ENCODE measurements around the gene KLHL24. TPM values are rescaled to one million over a fixed set of nuclear protein-coding genes. Genes with fewer than 3 reads are reported as not detected.

The KLHL24 gene
- total and polyA plus RNA-seq, 2 of the 4 experiments (the other 2 are of a cell fraction) = 5.7 to 25.6 TPM

DNA sequence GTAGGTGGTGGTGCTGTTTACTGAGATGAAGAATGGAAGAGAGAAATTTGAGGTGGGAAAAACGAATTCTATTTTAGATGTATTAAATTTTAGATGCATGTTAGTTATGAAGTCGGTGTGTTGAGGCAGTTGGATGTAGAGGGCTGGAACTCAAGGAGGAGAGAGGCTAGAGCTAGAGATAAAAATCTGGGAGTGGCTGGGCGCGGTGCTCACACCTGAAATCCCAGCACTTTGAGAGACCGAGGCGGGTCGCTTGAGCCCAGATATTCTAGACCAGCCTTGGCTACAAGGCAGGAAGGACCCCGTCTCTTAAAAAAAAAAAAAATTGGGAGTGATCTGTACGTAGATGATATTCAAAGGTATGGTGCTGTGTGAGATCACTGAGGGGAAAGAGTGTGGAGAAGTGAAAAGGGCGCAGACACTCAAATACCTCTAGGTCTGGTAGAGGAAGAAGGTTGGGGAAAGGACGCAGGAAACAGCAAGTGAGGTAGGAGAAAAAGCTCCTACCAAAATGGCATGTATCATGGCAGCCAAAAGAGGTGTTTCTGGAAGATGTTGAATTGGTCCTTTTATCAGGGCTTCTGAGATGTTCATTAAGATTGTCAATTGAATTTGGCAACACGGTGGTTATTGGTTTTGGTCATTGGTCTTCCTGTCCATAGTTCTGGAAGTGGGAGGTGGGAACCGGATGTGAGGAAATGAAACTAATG is 64.0 kb downstream of the KLHL24 start:
- in situ Hi-C loops (cut with MboI; ENCODE audit: low sequenced_read_pairs) = no loop called here

More for the DNA sequence above, 64.0 kb downstream of the KLHL24 start:
- TF ChIP-seq RFX5 (IDR thresholded peaks at IDR 0.05; ENCODE audit: low read depth, low read length) = no peak
- no peak for TF ChIP-seq BHLHE40 (IDR thresholded peaks at IDR 0.05; ENCODE audit: low read depth, low read length)
- no peak for TF ChIP-seq FOS (IDR thresholded peaks at IDR 0.05; ENCODE audit: low read depth, low read length)
- TF ChIP-seq POLR2A (IDR thresholded peaks at IDR 0.05; ENCODE audit: low read depth, low read length) = no peak
- TF ChIP-seq RCOR1 (IDR thresholded peaks at IDR 0.05; ENCODE audit: insufficient replicate concordance, low read length) = no peak
- TF ChIP-seq, protein P1, sequence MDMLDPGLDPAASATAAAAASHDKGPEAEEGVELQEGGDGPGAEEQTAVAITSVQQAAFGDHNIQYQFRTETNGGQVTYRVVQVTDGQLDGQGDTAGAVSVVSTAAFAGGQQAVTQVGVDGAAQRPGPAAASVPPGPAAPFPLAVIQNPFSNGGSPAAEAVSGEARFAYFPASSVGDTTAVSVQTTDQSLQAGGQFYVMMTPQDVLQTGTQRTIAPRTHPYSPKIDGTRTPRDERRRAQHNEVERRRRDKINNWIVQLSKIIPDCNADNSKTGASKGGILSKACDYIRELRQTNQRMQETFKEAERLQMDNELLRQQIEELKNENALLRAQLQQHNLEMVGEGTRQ (IDR thresholded peaks at IDR 0.05; ENCODE audit: low read depth, low read length) = no peak
- DNase-seq (no peak), ATAC-seq (ENCODE audit: low read depth) (no peak)
- no peak overlapping the region; the same call in 1 of the 2 replicates for H3K18ac ChIP-seq (ENCODE audit: low read depth, low read length)
- no peak overlapping the region for H2AK5ac ChIP-seq (ENCODE audit: low read depth, low read length)
- H2BK15ac ChIP-seq (ENCODE audit: low read depth, low read length) = no peak overlapping the region
- H4K91ac ChIP-seq (ENCODE audit: insufficient read depth, low read depth, low read length) = no peak overlapping the region
- H2AFZ ChIP-seq (replicated peaks; ENCODE audit: low read length, poor library complexity) = no peak overlapping the region
- H3K9me1 ChIP-seq (ENCODE audit: insufficient read depth, low read length) = peaks cover 4% of the 10 kb centered on the region
- WGBS, 2 experiments (ENCODE audit: extremely low coverage in 2 of 2, insufficient read length in 1 of 2) = 34 to 100% methylated on average over 1 to 8 of the region's 13 CpGs
- H2BK120ac ChIP-seq (ENCODE audit: low read depth, low read length) = no peak overlapping the region
- no peaks in the 10 kb centered on the region for H3K27me3 ChIP-seq (ENCODE audit: control insufficient read depth, insufficient read depth, low read length)
- H3K14ac ChIP-seq (replicated peaks; ENCODE audit: low read depth, low read length) = peak overlapping the region; percentile 70
- no peak overlapping the region; a peak in 1 of 4 replicates for H4K8ac ChIP-seq (ENCODE audit: low read depth in 2 of 2, low read length in 2 of 2)
- H3K56ac ChIP-seq (ENCODE audit: extremely low read depth, insufficient read depth, low read length) = peak overlapping the region; percentile 81; the same call in 1 of the 2 replicates
- peaks cover 5 to 49% of the 10 kb centered on the region in 2 experiments; a peak in 3 of 4 replicates for H3K79me1 ChIP-seq (ENCODE audit: low read depth in 1 of 2, low read length in 2 of 2)
- peak overlapping the region; percentile 97 for H2BK5ac ChIP-seq (ENCODE audit: low read depth, low read length, poor library complexity, severe bottlenecking)
- BruUV-seq (replicated peaks) = no TSS peak
- H3K23ac ChIP-seq (ENCODE audit: low read depth, low read length) = peak overlapping the region; percentile 68
- ChIA-PET POLR2A (ENCODE audit: unreplicated experiment) (no interaction called here), CTCF (no interaction called here)
- peaks cover 55% of the 10 kb centered on the region for H4K20me1 ChIP-seq (ENCODE audit: insufficient read depth, low read length)
- peak overlapping the region; percentile 98 for H3K9ac ChIP-seq (ENCODE audit: low read depth, low read length)
- peaks cover 3% of the 10 kb centered on the region; the same call in 1 of the 2 replicates for H3K36me3 ChIP-seq (ENCODE audit: control insufficient read depth, insufficient read depth, low read length)
- no peak overlapping the region for H2BK20ac ChIP-seq (ENCODE audit: low read depth, low read length)
- peak overlapping the region; percentile 80 for H3K4me2 ChIP-seq (ENCODE audit: low read depth, low read length)
- H4K5ac ChIP-seq (ENCODE audit: low read depth, low read length) = no peak overlapping the region
- dilution Hi-C loops (cut with HindIII; ENCODE audit: low sequenced_read_pairs, unreplicated experiment) (no loop called here), intact Hi-C loops (cut with micrococcal nuclease) (loop anchor here (2.0 kb wide), 2 partner anchors 35 to 65 kb away; partner anchors contain the start of gene KLHL24)
- H3K27ac ChIP-seq (ENCODE audit: insufficient read depth, low read length) = no peak overlapping the region
- H3K9me3 ChIP-seq (ENCODE audit: control insufficient read depth, insufficient read depth, low read length) = no peaks in the 10 kb centered on the region
- no peak overlapping the region for H3K4ac ChIP-seq (ENCODE audit: low read depth, low read length)
- H2AK9ac ChIP-seq (replicated peaks; ENCODE audit: low read depth, low read length, poor library complexity) = no peak overlapping the region
- peak overlapping the region; percentile 99 for H3K4me3 ChIP-seq (ENCODE audit: insufficient read depth, low read depth, low read length)
- peaks cover 2% of the 10 kb centered on the region for H3K4me1 ChIP-seq (ENCODE audit: control insufficient read depth, insufficient read depth, low read length)
